T-helper 1 cell treated with Interleukin-12 subunit alpha and Interleukin-12 subunit beta and Interleukin-4 antibody, amounts not matched to agents 30 μg/mL and 1 μg/mL, for 36 hours (primary cell): Measurements from ENCODE around the gene SNTN.

ENCODE experiments used
- H3K27ac Mint-ChIP-seq: one replicate; pipeline ENCODE4 v1.8.0; 2021; ENCODE audit warnings: mild to moderate bottlenecking, mixed read lengths
- H3K27me3 Mint-ChIP-seq: one replicate; pipeline ENCODE4 v1.8.0; 2021; ENCODE audit warnings: low read depth, mixed read lengths
- H3K36me3 Mint-ChIP-seq: one replicate; pipeline ENCODE4 v1.8.0; 2021; ENCODE audit warnings: low read depth, mixed read lengths
- H3K4me1 Mint-ChIP-seq: one replicate; pipeline ENCODE4 v1.8.0; 2021; ENCODE audit warnings: low read depth, mixed read lengths
- H3K4me3 Mint-ChIP-seq: one replicate; pipeline ENCODE4 v1.8.0; 2021; ENCODE audit warnings: mild to moderate bottlenecking, moderate library complexity, mixed read lengths
- H3K9me3 Mint-ChIP-seq: one replicate; pipeline ENCODE4 v1.8.0; 2021; ENCODE audit warnings: mixed read lengths

The SNTN gene

GRCh38 chr3:63705092-63705645, 52.7 kb downstream of the SNTN start:
- Mint-ChIP-seq H3K4me1 (no peaks in the 10 kb centered on the region), H3K27ac (no peak overlapping the region), H3K27me3 (no peaks in the 10 kb centered on the region), H3K4me3 (no peak overlapping the region), H3K36me3 (no peaks in the 10 kb centered on the region), H3K9me3 (no peaks in the 10 kb centered on the region)

- Mint-ChIP-seq H3K36me3 (no peaks in the 10 kb centered on the region), H3K27me3 (no peaks in the 10 kb centered on the region), H3K9me3 (no peaks in the 10 kb centered on the region), H3K4me3 (no peak overlapping the region), H3K27ac (no peak overlapping the region), H3K4me1 (no peaks in the 10 kb centered on the region)
Measured at GRCh38 chr3:63706321-63707085, 54.0 kb downstream of the SNTN start.

GRCh38 chr3:63707731-63708130, 55.3 kb downstream of the SNTN start:
- H3K9me3 Mint-ChIP-seq = no peaks in the 10 kb centered on the region
- H3K36me3 Mint-ChIP-seq = no peaks in the 10 kb centered on the region
- no peaks in the 10 kb centered on the region for H3K27me3 Mint-ChIP-seq
- H3K4me3 Mint-ChIP-seq = no peak overlapping the region
- H3K4me1 Mint-ChIP-seq = no peaks in the 10 kb centered on the region
- H3K27ac Mint-ChIP-seq = no peak overlapping the region

GRCh38 chr3:63709576-63709975, 57.1 kb downstream of the SNTN start:
- Mint-ChIP-seq H3K4me1 (no peaks in the 10 kb centered on the region), H3K9me3 (no peaks in the 10 kb centered on the region), H3K4me3 (no peak overlapping the region), H3K27me3 (no peaks in the 10 kb centered on the region), H3K27ac (no peak overlapping the region), H3K36me3 (no peaks in the 10 kb centered on the region)
